ENCODE results near the gene KLHL3. TPM values are rescaled to one million over a fixed set of nuclear protein-coding genes. Genes with fewer than 3 reads are reported as not detected.

KLHL3 gene
- total RNA-seq, result 10 to 100 TPM in 1 of 2 donors, 1 to 10 TPM in 1; 6.8 to 14.2 TPM
- polyA plus RNA-seq, result 1 to 10 TPM; 1.0 to 2.0 TPM
- long read RNA-seq, donor 1, partial matches to known transcripts, result 0 of 1 reads
- long read RNA-seq, donor 1, other reads (novel, unspliced or antisense), result 0 of 1 reads
- long read RNA-seq, donor 2, partial matches to known transcripts, result 0 of 1 reads
- long read RNA-seq, donor 2, other reads (novel, unspliced or antisense), result 0 of 1 reads
- long read RNA-seq, donor 3, full-length matches to known transcripts, result 6 of 6 reads
- long read RNA-seq, donor 3, partial matches to known transcripts, result 0 of 6 reads
- long read RNA-seq, donor 3, other reads (novel, unspliced or antisense), result 0 of 6 reads
- long read RNA-seq, donor 4, result 0 reads
- long read RNA-seq, donor 5, full-length matches to known transcripts, result 2 of 2 reads
- long read RNA-seq, donor 5, partial matches to known transcripts, result 0 of 2 reads
- long read RNA-seq, donor 5, other reads (novel, unspliced or antisense), result 0 of 2 reads

GRCh38 chr5:137735555-137736284, at the start of gene KLHL3:
Gene KLHL3 (minus strand): TSS chr5:137736089. CDS start chr5:137735646, 443 bp downstream.
- Histone ChIP-seq H3K27ac (ENCODE audit: low read depth in 1 of 2, low read length in 1 of 2) (peak within 1 kb of the TSS; percentile 71 to 87), H3K4me1 (ENCODE audit: control insufficient read depth in 5 of 5, insufficient read depth in 5 of 5, low read length in 5 of 5) (peaks cover 8 to 53% (median 17%) of the 10 kb centered on the region in 5 donors), H3K9ac (ENCODE audit: insufficient read depth in 1 of 2, low read length in 2 of 2) (peak within 1 kb of the TSS; percentile 59 to 76), H3K36me3 (ENCODE audit: control insufficient read depth in 4 of 4, insufficient read depth in 4 of 4, low read length in 4 of 4) (no peaks in the 10 kb centered on the region), H3K9me3 (ENCODE audit: control insufficient read depth in 4 of 4, insufficient read depth in 3 of 4, low read length in 3 of 4) (no peaks in the 10 kb centered on the region), H3K27me3 (ENCODE audit: control insufficient read depth in 3 of 3, insufficient read depth in 3 of 3, low read length in 2 of 3) (no peaks in the 10 kb centered on the region), H3K4me3 (peak within 1 kb of the TSS; percentile 18)
- no peak for ATAC-seq (ENCODE audit: insufficient read depth, low FRiP score)
- no peak for TF ChIP-seq CTCF (IDR thresholded peaks at IDR 0.05; ENCODE audit: control extremely low read depth, extremely low read depth)
- 2 to 7% methylated on average over 12 of the region's 12 CpGs for WGBS, 2 donors
- DNase-seq, result peak; percentile 63 to 75 (median 73)

- no peak overlapping the region for H3K4me3 ChIP-seq
- peaks cover 0 to 3% (median 0%) of the 10 kb centered on the region in 5 donors for H3K4me1 ChIP-seq (ENCODE audit: control insufficient read depth in 5 of 5, insufficient read depth in 5 of 5, low read length in 5 of 5)
- H3K27ac ChIP-seq (ENCODE audit: low read depth in 1 of 2, low read length in 1 of 2), result no peak overlapping the region
- H3K9me3 ChIP-seq (ENCODE audit: control insufficient read depth in 4 of 4, insufficient read depth in 3 of 4, low read length in 3 of 4), result no peaks in the 10 kb centered on the region
- ATAC-seq (ENCODE audit: insufficient read depth, low FRiP score), result no peak
- no peak overlapping the region for H3K9ac ChIP-seq (ENCODE audit: insufficient read depth in 1 of 2, low read length in 2 of 2)
- DNase-seq, result peak in 1 of 3 donors; percentile 4
- no peak for TF ChIP-seq CTCF (IDR thresholded peaks at IDR 0.05; ENCODE audit: control extremely low read depth, extremely low read depth)
- WGBS, 2 donors, result 79 to 85% methylated on average over 4 of the region's 4 CpGs
- no peaks in the 10 kb centered on the region for H3K36me3 ChIP-seq (ENCODE audit: control insufficient read depth in 4 of 4, insufficient read depth in 4 of 4, low read length in 4 of 4)
- no peaks in the 10 kb centered on the region for H3K27me3 ChIP-seq (ENCODE audit: control insufficient read depth in 3 of 3, insufficient read depth in 3 of 3, low read length in 2 of 3)
These were observed 47.2 kb upstream of the KLHL3 start for GRCh38 chr5:137782984-137783536.

DNA sequence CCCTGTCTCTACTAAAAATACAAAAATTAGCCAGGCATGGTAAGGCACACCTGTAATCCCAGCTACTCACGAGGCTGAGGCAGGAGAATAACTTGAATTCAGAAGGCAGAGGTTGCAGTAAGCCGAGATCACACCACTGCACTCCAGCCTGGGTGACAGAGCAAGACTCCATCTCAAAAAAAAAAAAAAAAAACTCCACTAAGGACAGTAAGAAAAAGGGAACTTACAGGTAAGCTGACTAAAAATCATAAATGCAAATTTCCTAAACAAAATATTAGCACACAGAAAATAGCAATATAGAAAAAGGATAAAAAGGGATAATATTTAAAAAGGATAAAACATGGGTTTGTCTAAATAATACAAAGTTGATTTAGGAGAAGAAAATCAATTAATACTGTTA, 46.2 kb upstream of the KLHL3 start:
- H3K9ac ChIP-seq (ENCODE audit: insufficient read depth in 1 of 2, low read length in 2 of 2), result no peak overlapping the region
- H3K9me3 ChIP-seq (ENCODE audit: control insufficient read depth in 4 of 4, insufficient read depth in 3 of 4, low read length in 3 of 4), result no peaks in the 10 kb centered on the region
- H3K27ac ChIP-seq (ENCODE audit: low read depth in 1 of 2, low read length in 1 of 2), result no peak overlapping the region
- peaks cover 0 to 3% (median 0%) of the 10 kb centered on the region in 5 donors for H3K4me1 ChIP-seq (ENCODE audit: control insufficient read depth in 5 of 5, insufficient read depth in 5 of 5, low read length in 5 of 5)
- no peak for TF ChIP-seq CTCF (IDR thresholded peaks at IDR 0.05; ENCODE audit: control extremely low read depth, extremely low read depth)
- no peak for ATAC-seq (ENCODE audit: insufficient read depth, low FRiP score)
- H3K27me3 ChIP-seq (ENCODE audit: control insufficient read depth in 3 of 3, insufficient read depth in 3 of 3, low read length in 2 of 3), result no peaks in the 10 kb centered on the region
- no peak overlapping the region for H3K4me3 ChIP-seq
- no peaks in the 10 kb centered on the region for H3K36me3 ChIP-seq (ENCODE audit: control insufficient read depth in 4 of 4, insufficient read depth in 4 of 4, low read length in 4 of 4)
- DNase-seq, result no peak
- 86 to 96% methylated on average over 2 of the region's 2 CpGs for WGBS, 2 donors

All from lung (tissue), 16 donors.